ENCODE results near the gene NQO1.

The NQO1 gene

GRCh38 chr16:69701866-69702265, 24.5 kb downstream of the NQO1 start:
- no peak for TF ChIP-seq CTCF (IDR thresholded peaks at IDR 0.05; ENCODE audit: low read depth, low read length)

GRCh38 chr16:69701452-69701851, 24.9 kb downstream of the NQO1 start:
- no peak overlapping the region for H3K4me3 ChIP-seq (ENCODE audit: low read depth, low read length)
- TF ChIP-seq CTCF (IDR thresholded peaks at IDR 0.05; ENCODE audit: low read depth, low read length): no peak

More at GRCh38 chr16:69701866-69702265, 24.5 kb downstream of the NQO1 start:
- H3K4me3 ChIP-seq (ENCODE audit: low read depth, low read length): no peak overlapping the region

- no peak for TF ChIP-seq CTCF (IDR thresholded peaks at IDR 0.05; ENCODE audit: low read depth, low read length)
- no peak overlapping the region for H3K4me3 ChIP-seq (ENCODE audit: low read depth, low read length)
Measured at GRCh38 chr16:69699915-69700314, 26.4 kb downstream of the NQO1 start.

GRCh38 chr16:69698404-69698803, 28.0 kb downstream of the NQO1 start:
- no peak for TF ChIP-seq CTCF (IDR thresholded peaks at IDR 0.05; ENCODE audit: low read depth, low read length)
- no peak overlapping the region for H3K4me3 ChIP-seq (ENCODE audit: low read depth, low read length)

- no peak overlapping the region for H3K4me3 ChIP-seq (ENCODE audit: low read depth, low read length)
- TF ChIP-seq CTCF (IDR thresholded peaks at IDR 0.05; ENCODE audit: low read depth, low read length): no peak
Measured at GRCh38 chr16:69693916-69694315, 32.4 kb downstream of the NQO1 start.

- no peak overlapping the region for H3K4me3 ChIP-seq (ENCODE audit: low read depth, low read length)
- no peak for TF ChIP-seq CTCF (IDR thresholded peaks at IDR 0.05; ENCODE audit: low read depth, low read length)
Measured at GRCh38 chr16:69691980-69692911, 34.1 kb downstream of the NQO1 start.

GRCh38 chr16:69688589-69688988, 37.8 kb downstream of the NQO1 start:
- H3K4me3 ChIP-seq (ENCODE audit: low read depth, low read length): no peak overlapping the region
- no peak for TF ChIP-seq CTCF (IDR thresholded peaks at IDR 0.05; ENCODE audit: low read depth, low read length)

Data from WI38 (cell line).